Loucy (cell line): ENCODE measurements around the gene SH3PXD2A.

ENCODE experiments used
- H2AFZ ChIP-seq: fragments of 200-600 bp; sonication (generic); 2 replicates; pipeline ENCODE4 v1.6.0; 2016; ENCODE audit warnings: antibody characterized with exemption, mild to moderate bottlenecking, low read length, moderate library complexity
- H3F3A ChIP-seq: fragments of 200-600 bp; 2 replicates; pipeline ENCODE4 v1.6.0; 2016; ENCODE audit warnings: antibody characterized with exemption, low read depth, mild to moderate bottlenecking
- H3K27me3 ChIP-seq: fragments of 200-600 bp; sonication (generic); 2 replicates; pipeline ENCODE4 v1.6.1; 2014; ENCODE audit warnings: low read length, mild to moderate bottlenecking; ENCODE audit not compliant: insufficient read depth, poor library complexity, severe bottlenecking
- H3K36me3 ChIP-seq: fragments of 200-600 bp; sonication (generic); 2 replicates; pipeline ENCODE4 v1.6.1; 2016; ENCODE audit warnings: low read length; ENCODE audit not compliant: insufficient read depth
- H3K4me1 ChIP-seq: fragments of 200-600 bp; sonication (generic); 2 replicates; pipeline ENCODE4 v1.5.1; 2014; ENCODE audit warnings: low read length, mild to moderate bottlenecking; ENCODE audit not compliant: insufficient read depth, poor library complexity, severe bottlenecking
- H3K4me2 ChIP-seq: fragments of 200-600 bp; sonication (generic); 2 replicates; pipeline ENCODE4 v1.6.0; 2014; ENCODE audit warnings: antibody characterized with exemption, low read length, low read depth, mild to moderate bottlenecking; ENCODE audit not compliant: poor library complexity, severe bottlenecking
- H3K4me3 ChIP-seq: fragments of 200-600 bp; sonication (generic); 2 replicates; pipeline ENCODE4 v1.5.1; 2014; ENCODE audit warnings: low read length, mild to moderate bottlenecking, mixed read lengths; ENCODE audit not compliant: poor library complexity, severe bottlenecking
- H3K79me2 ChIP-seq: fragments of 200-600 bp; sonication (generic); 2 replicates; pipeline ENCODE4 v1.6.1; 2014; ENCODE audit warnings: low read length; ENCODE audit not compliant: insufficient read depth
- H3K9ac ChIP-seq: fragments of 200-600 bp; sonication (generic); 2 replicates; pipeline ENCODE4 v1.6.0; 2014; ENCODE audit warnings: mild to moderate bottlenecking, low read depth, low read length, moderate library complexity; ENCODE audit not compliant: poor library complexity, severe bottlenecking
- H3K9me2 ChIP-seq: fragments of 200-600 bp; sonication (generic); replicated peaks from 2 replicates; pipeline ENCODE4 v1.6.1; 2016; ENCODE audit warnings: low read depth, low read length, mixed read lengths
- H3K9me3 ChIP-seq: fragments of 200-600 bp; sonication (generic); 2 replicates; pipeline ENCODE4 v1.6.1; 2014; ENCODE audit warnings: mild to moderate bottlenecking, antibody characterized with exemption, low read length, low read depth; ENCODE audit not compliant: insufficient read depth
- H4K20me1 ChIP-seq: fragments of 200-600 bp; sonication (generic); 2 replicates; pipeline ENCODE4 v1.6.0; 2014; ENCODE audit warnings: antibody characterized with exemption, low read length, mild to moderate bottlenecking; ENCODE audit not compliant: insufficient read depth, poor library complexity, severe bottlenecking
- CTCF ChIP-seq: fragments of 200-600 bp; sonication (generic); conservative IDR thresholded peaks from 2 replicates; pipeline ENCODE4 v1.5.1; 2014; ENCODE audit warnings: mild to moderate bottlenecking, antibody characterized with exemption, low read length
- EZH2phosphoT487 ChIP-seq: fragments of 200-600 bp; IDR thresholded peaks from 2 replicates; pipeline ENCODE4 v1.6.1; 2018; ENCODE audit warnings: antibody characterized with exemption, mild to moderate bottlenecking, moderate library complexity, borderline replicate concordance

Gene SH3PXD2A

DNA sequence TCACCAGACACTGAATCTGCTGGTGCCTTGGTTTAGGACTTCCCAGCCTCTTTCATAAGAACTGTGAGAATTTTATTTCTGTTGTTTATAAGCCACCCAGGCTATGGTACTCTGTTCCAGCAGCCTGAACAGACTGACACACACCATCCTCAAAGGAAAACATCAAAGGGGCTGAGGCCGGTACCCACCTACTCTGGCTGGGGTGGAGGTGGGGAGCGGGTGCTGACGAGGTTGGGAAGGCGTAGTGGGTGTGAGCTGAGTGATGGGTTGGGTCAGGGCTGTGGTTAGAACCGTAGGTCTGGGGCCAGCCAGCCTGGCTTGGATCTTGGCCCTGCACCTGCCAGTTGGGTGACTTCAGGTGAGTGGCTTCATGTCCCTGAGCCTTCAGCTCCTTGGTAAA, 136.3 kb downstream of the SH3PXD2A start:
- no peak overlapping the region for H3K9ac ChIP-seq
- no peaks in the 10 kb centered on the region for H4K20me1 ChIP-seq
- H3K36me3 ChIP-seq: peaks cover 20% of the 10 kb centered on the region; the same call in 1 of the 2 replicates

GRCh38 chr10:103718247-103718620, 137.1 kb downstream of the SH3PXD2A start:
- Histone ChIP-seq H3F3A (no peaks in the 10 kb centered on the region), H3K27me3 (no peaks in the 10 kb centered on the region), H3K79me2 (no peaks in the 10 kb centered on the region), H3K4me1 (no peaks in the 10 kb centered on the region), H3K9ac (no peak overlapping the region), H3K4me2 (no peak overlapping the region), H3K4me3 (no peak overlapping the region), H3K9me2 (no peaks in the 10 kb centered on the region), H4K20me1 (no peaks in the 10 kb centered on the region), H3K9me3 (no peaks in the 10 kb centered on the region), H3K36me3 (peaks cover 12% of the 10 kb centered on the region; the same call in 1 of the 2 replicates), H2AFZ (no peak overlapping the region)
- TF ChIP-seq CTCF (no peak), EZH2phosphoT487 (no peak)

More for the DNA sequence above, 136.3 kb downstream of the SH3PXD2A start:
- Histone ChIP-seq H3F3A (no peaks in the 10 kb centered on the region), H3K9me3 (no peaks in the 10 kb centered on the region), H3K79me2 (no peaks in the 10 kb centered on the region), H3K4me3 (no peak overlapping the region), H3K4me1 (no peaks in the 10 kb centered on the region), H3K9me2 (no peaks in the 10 kb centered on the region), H3K27me3 (no peaks in the 10 kb centered on the region), H3K4me2 (no peak overlapping the region), H2AFZ (no peak overlapping the region)
- TF ChIP-seq EZH2phosphoT487 (no peak), CTCF (no peak)

DNA sequence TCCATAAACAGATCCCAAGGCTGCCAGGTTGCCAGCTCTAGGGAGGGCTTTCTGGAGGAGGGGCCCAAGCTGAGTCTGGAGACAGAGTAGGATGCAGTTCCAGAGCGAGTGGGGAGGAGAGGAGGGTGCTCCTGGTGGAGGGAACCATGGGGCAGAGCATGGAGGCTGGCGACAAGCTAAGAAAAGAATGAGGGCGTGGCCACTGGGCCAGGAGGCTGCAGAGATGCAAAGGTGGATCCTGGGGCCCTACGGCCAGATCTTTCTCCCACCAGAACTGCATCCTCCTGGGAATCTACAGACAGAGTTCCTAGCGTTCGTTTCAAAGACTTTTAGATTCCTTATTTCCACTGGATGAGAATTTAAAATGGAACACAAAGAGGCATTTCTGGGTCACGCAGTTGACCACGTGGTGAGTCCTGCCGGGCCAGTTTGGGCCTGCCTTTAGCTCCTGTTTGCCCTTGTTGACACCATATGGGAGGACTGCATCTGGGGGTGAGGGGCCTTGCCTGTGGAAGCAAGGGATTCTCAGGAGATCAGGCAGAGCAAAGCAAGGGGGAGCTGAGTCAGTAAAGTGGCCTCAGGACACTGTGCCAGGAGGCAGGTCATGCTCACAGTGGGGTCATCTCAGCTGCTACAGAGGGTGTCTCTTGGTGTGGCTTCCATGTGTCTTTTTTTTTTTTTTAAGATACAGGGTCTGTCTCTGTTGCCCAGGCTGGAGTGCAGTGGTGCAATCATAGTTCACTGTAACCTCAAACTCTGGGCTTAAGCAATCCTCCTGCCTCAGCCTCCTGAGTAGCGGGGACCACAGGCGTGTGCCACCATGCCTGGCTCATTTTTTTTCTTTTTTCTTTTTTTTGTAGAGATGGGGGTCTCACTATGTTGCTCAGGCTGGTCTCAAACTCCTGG, 137.8 kb downstream of the SH3PXD2A start:
- Histone ChIP-seq H3K27me3 (no peaks in the 10 kb centered on the region), H3K9me2 (no peaks in the 10 kb centered on the region), H3K79me2 (no peaks in the 10 kb centered on the region), H2AFZ (no peak overlapping the region), H3K9me3 (no peaks in the 10 kb centered on the region), H3K4me1 (no peaks in the 10 kb centered on the region), H3K36me3 (peaks cover 8% of the 10 kb centered on the region; the same call in 1 of the 2 replicates), H3F3A (no peaks in the 10 kb centered on the region), H3K4me3 (no peak overlapping the region), H3K4me2 (no peak overlapping the region), H4K20me1 (no peaks in the 10 kb centered on the region), H3K9ac (no peak overlapping the region)
- TF ChIP-seq CTCF (no peak), EZH2phosphoT487 (no peak)
